Lower lobe of right lung (tissue), 2 donors: ENCODE measurements around the gene OR2V2. TPM values are rescaled to one million over a fixed set of nuclear protein-coding genes. Genes with fewer than 3 reads are reported as not detected.
"Not testable (repeated sequence)": the region's sequence is repeated elsewhere in the genome, so short reads cannot be mapped to it uniquely, and the experiment has no call there.

Source experiments
- ATAC-seq, 2 donors: fragments of 200-7000 bp; cut with Tn5 transposase; one replicate each; pipeline ENCODE4 v1.9.1; 2020 to 2022; ENCODE audit warnings: mild to moderate bottlenecking in 2 of 2, moderate library complexity in 2 of 2
- DNase-seq: peaks from one replicate; pipeline ENCODE4 v3.0.0-alpha.2; 2020
- H3K27ac ChIP-seq: fragments of 200-600 bp; one replicate; pipeline ENCODE4 v1.8.0; 2022
- H3K27me3 ChIP-seq: fragments of 200-600 bp; one replicate; pipeline ENCODE4 v1.8.0; 2022; ENCODE audit warnings: low read depth
- H3K36me3 ChIP-seq: fragments of 200-600 bp; one replicate; pipeline ENCODE4 v1.8.0; 2022; ENCODE audit warnings: mild to moderate bottlenecking
- H3K4me1 ChIP-seq: fragments of 200-600 bp; one replicate; pipeline ENCODE4 v1.8.0; 2022
- H3K4me3 ChIP-seq: fragments of 200-600 bp; one replicate; pipeline ENCODE4 v1.8.0; 2022; ENCODE audit warnings: mild to moderate bottlenecking
- H3K9me3 ChIP-seq: fragments of 200-600 bp; one replicate; pipeline ENCODE4 v1.8.0; 2022
- CTCF ChIP-seq: fragments of 200-600 bp; IDR thresholded peaks from one replicate; pipeline ENCODE4 v1.8.0; 2022; ENCODE audit warnings: antibody characterized with exemption, mild to moderate bottlenecking
- intact Hi-C: fragments of 100-400 bp; cut with DNase I; formaldehyde crosslinking; loops from one replicate; pipeline ENCODE4 v1.11.0; 2022
- total RNA-seq: library from RNA; stranded (reverse); fragmentation: NEBNext Ultra II Directional; extraction: Animal tissue kit (Norgen Biotek cat#: 25700); gene quantifications from one replicate; pipeline ENCODE4 v1.2.1, GENCODE V29; 2021
- donor health status: DM: no; HTN: yes; CAD: no; lungs with severe emphysema.

The OR2V2 gene
- total RNA-seq, 1 donor from 2014 or later, result not detected

GRCh38 chr5:181159286-181160151 is 12.1 kb downstream of the OR2V2 start:
- DNase-seq (peak; percentile 85), ATAC-seq (peak; percentile 92 to 94)
- H3K9me3 ChIP-seq, result no peaks in the 10 kb centered on the region
- H3K36me3 ChIP-seq, result no peaks in the 10 kb centered on the region
- TF ChIP-seq CTCF, result peak; percentile 88
- H3K27ac ChIP-seq, result no peak overlapping the region
- intact Hi-C loops, result no loop called here
- H3K4me1 ChIP-seq, result peaks cover 6% of the 10 kb centered on the region
- peaks cover 2% of the 10 kb centered on the region for H3K27me3 ChIP-seq
- no peak overlapping the region for H3K4me3 ChIP-seq

GRCh38 chr5:181160152-181160754 is 12.9 kb downstream of the OR2V2 start:
- ATAC-seq, result peak; percentile 41 to 55
- H3K4me3 ChIP-seq, result peak overlapping the region; percentile 30
- H3K36me3 ChIP-seq, result no peaks in the 10 kb centered on the region
- H3K4me1 ChIP-seq, result peaks cover 6% of the 10 kb centered on the region
- no peak for DNase-seq
- H3K27me3 ChIP-seq, result peaks cover 7% of the 10 kb centered on the region
- no peaks in the 10 kb centered on the region for H3K9me3 ChIP-seq
- intact Hi-C loops, result no loop called here
- no peak for TF ChIP-seq CTCF
- H3K27ac ChIP-seq, result peak overlapping the region; percentile 68

- H3K4me1 ChIP-seq, intact Hi-C loops, ATAC-seq, DNase-seq, H3K9me3 ChIP-seq, H3K36me3 ChIP-seq, H3K4me3 ChIP-seq: not testable (repeated sequence)
- peak overlapping the region; percentile 56 for H3K27ac ChIP-seq
- peaks cover 14% of the 10 kb centered on the region for H3K27me3 ChIP-seq
Observed at GRCh38 chr5:181160755-181161533, 13.6 kb downstream of the OR2V2 start.

- Histone ChIP-seq H3K27ac (peak overlapping the region; percentile 56), H3K36me3 (no peaks in the 10 kb centered on the region), H3K9me3 (no peaks in the 10 kb centered on the region), H3K27me3 (peaks cover 21% of the 10 kb centered on the region), H3K4me1 (peaks cover 6% of the 10 kb centered on the region), H3K4me3 (no peak overlapping the region)
- ATAC-seq, result no peak
- DNase-seq, result no peak
- no peak for TF ChIP-seq CTCF
- intact Hi-C loops, result no loop called here
Observed at GRCh38 chr5:181161534-181162175, 14.3 kb downstream of the OR2V2 start.

GRCh38 chr5:181163487-181164075 is 16.2 kb downstream of the OR2V2 start:
- intact Hi-C loops, result no loop called here
- peaks cover 34% of the 10 kb centered on the region for H3K27me3 ChIP-seq
- H3K4me3 ChIP-seq, result no peak overlapping the region

More at GRCh38 chr5:181163487-181164075, 16.2 kb downstream of the OR2V2 start:
- Histone ChIP-seq H3K27ac (no peak overlapping the region), H3K4me1 (peaks cover 6% of the 10 kb centered on the region), H3K9me3 (no peaks in the 10 kb centered on the region), H3K36me3 (no peaks in the 10 kb centered on the region)
- ATAC-seq, result no peak
- no peak for DNase-seq
- TF ChIP-seq CTCF, result no peak
